ENCODE data around the gene OR10T2. TPM values are rescaled to one million over a fixed set of nuclear protein-coding genes. Genes with fewer than 3 reads are reported as not detected.

OR10T2 gene
- total RNA-seq, 2 experiments from 2014 or later = not detected

DNA sequence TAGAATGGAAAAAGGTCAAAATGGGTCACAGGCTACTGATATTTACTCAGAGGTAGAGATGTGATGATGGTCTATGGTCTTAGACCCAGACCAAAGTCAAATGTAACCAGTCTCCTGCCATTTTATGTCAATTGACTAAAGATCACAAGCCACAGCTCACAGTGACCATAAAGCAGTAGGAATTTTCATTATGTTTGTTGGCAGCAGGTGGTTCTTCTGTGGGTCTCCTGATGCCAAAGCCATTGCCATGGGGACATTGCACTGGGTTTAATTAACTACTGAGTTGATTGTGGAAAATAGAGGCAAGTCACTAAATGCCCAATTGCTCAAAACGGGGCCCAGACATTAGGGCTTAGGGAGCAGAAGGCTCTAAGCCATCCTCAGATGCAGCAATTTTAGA is 26.9 kb upstream of the OR10T2 start, which contains the start of gene OR10K2:
Gene OR10K2 (minus strand): TSS at position 101 of the 400 bp plus-strand sequence. CDS start 5,371 bp downstream, outside the sequence.
- no TSS peak for BruUV-seq (replicated peaks)
- ChIA-PET POLR2A (no interaction called here), CTCF (ENCODE audit: unreplicated experiment) (no interaction called here)
- Histone ChIP-seq H2AFZ (ENCODE audit: low read length) (no peak within 1 kb of the TSS), H3K4me3 (ENCODE audit: low read depth, low read length, poor library complexity, severe bottlenecking) (no peak within 1 kb of the TSS), H3K4me1 (ENCODE audit: insufficient read depth, low read length, poor library complexity, severe bottlenecking) (no peaks in the 10 kb centered on the region), H3K9me3 (ENCODE audit: low read length) (no peaks in the 10 kb centered on the region), H3K4me2 (ENCODE audit: low read length) (no peak within 1 kb of the TSS), H3K79me2 (ENCODE audit: insufficient read depth, low read depth, low read length) (no peaks in the 10 kb centered on the region), H3K36me3 (ENCODE audit: insufficient read depth, low read length) (no peaks in the 10 kb centered on the region), H3K27ac (ENCODE audit: low read depth, low read length, poor library complexity, severe bottlenecking) (no peak within 1 kb of the TSS), H4K20me1 (ENCODE audit: insufficient read depth, low read length) (no peaks in the 10 kb centered on the region), H3K9me2 (ENCODE audit: insufficient read depth, low read length) (no peaks in the 10 kb centered on the region)
- no peak for DNase-seq (ENCODE audit: low spot score)
- TF ChIP-seq CTCF (conservative IDR thresholded peaks at IDR 0.05; ENCODE audit: low read length) (no peak), EZH2phosphoT487 (IDR thresholded peaks at IDR 0.05; ENCODE audit: borderline replicate concordance, low read depth, low read length) (no peak)
- intact Hi-C loops (cut with micrococcal nuclease; ENCODE audit: unreplicated experiment) = no loop called here

DNA sequence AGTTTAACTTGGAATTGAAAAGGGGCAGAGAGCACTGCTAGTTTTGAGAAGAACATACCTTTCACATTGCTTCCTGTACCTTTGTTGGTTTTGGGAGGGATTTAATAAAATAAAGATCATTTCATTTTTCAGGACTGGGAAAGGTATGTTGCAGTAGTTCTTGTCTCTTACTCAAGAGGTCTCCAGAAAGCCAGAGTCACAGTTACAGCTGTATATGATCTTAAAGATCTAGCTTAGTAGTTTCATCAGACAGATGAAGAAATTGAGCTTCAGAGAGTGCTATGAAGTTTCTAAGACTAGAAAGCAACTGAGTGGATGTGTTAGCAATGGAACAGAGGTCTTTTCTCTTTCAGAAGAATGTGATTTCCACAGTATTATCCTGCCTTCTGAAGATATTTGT is 25.8 kb upstream of the OR10T2 start:
- no TSS peak for BruUV-seq (replicated peaks)
- Histone ChIP-seq H3K4me2 (ENCODE audit: low read length) (no peak overlapping the region), H3K79me2 (ENCODE audit: insufficient read depth, low read depth, low read length) (no peaks in the 10 kb centered on the region), H3K9me2 (ENCODE audit: insufficient read depth, low read length) (no peaks in the 10 kb centered on the region), H4K20me1 (ENCODE audit: insufficient read depth, low read length) (no peaks in the 10 kb centered on the region), H3K9me3 (ENCODE audit: low read length) (no peaks in the 10 kb centered on the region), H3K4me3 (ENCODE audit: low read depth, low read length, poor library complexity, severe bottlenecking) (no peak overlapping the region), H3K27ac (ENCODE audit: low read depth, low read length, poor library complexity, severe bottlenecking) (no peak overlapping the region), H2AFZ (ENCODE audit: low read length) (no peak overlapping the region), H3K4me1 (ENCODE audit: insufficient read depth, low read length, poor library complexity, severe bottlenecking) (no peaks in the 10 kb centered on the region), H3K36me3 (ENCODE audit: insufficient read depth, low read length) (no peaks in the 10 kb centered on the region)
- intact Hi-C loops (cut with micrococcal nuclease; ENCODE audit: unreplicated experiment) = no loop called here
- TF ChIP-seq EZH2phosphoT487 (IDR thresholded peaks at IDR 0.05; ENCODE audit: borderline replicate concordance, low read depth, low read length) = no peak
- TF ChIP-seq CTCF (conservative IDR thresholded peaks at IDR 0.05; ENCODE audit: low read length) = no peak
- CTCF ChIA-PET (ENCODE audit: unreplicated experiment) = no interaction called here
- no peak for DNase-seq (ENCODE audit: low spot score)
- POLR2A ChIA-PET = interaction anchor here (0.6 kb wide), 1 partner anchor 9 kb away, joined by 3 read pairs; no protein-coding TSS in a partner anchor

- Histone ChIP-seq H3K4me3 (ENCODE audit: low read depth, low read length, poor library complexity, severe bottlenecking) (no peak overlapping the region), H3K27ac (ENCODE audit: low read depth, low read length, poor library complexity, severe bottlenecking) (no peak overlapping the region), H3K79me2 (ENCODE audit: insufficient read depth, low read depth, low read length) (no peaks in the 10 kb centered on the region), H4K20me1 (ENCODE audit: insufficient read depth, low read length) (no peaks in the 10 kb centered on the region), H3K4me1 (ENCODE audit: insufficient read depth, low read length, poor library complexity, severe bottlenecking) (no peaks in the 10 kb centered on the region), H3K9me2 (ENCODE audit: insufficient read depth, low read length) (no peaks in the 10 kb centered on the region), H2AFZ (ENCODE audit: low read length) (no peak overlapping the region), H3K9me3 (ENCODE audit: low read length) (no peaks in the 10 kb centered on the region), H3K36me3 (ENCODE audit: insufficient read depth, low read length) (no peaks in the 10 kb centered on the region), H3K4me2 (ENCODE audit: low read length) (no peak overlapping the region)
- no TSS peak for BruUV-seq (replicated peaks)
- CTCF ChIA-PET (ENCODE audit: unreplicated experiment) = no interaction called here
- POLR2A ChIA-PET = no interaction called here
- intact Hi-C loops (cut with micrococcal nuclease; ENCODE audit: unreplicated experiment) = no loop called here
- DNase-seq (ENCODE audit: low spot score) = no peak
- TF ChIP-seq CTCF (conservative IDR thresholded peaks at IDR 0.05; ENCODE audit: low read length) = no peak
- no peak for TF ChIP-seq EZH2phosphoT487 (IDR thresholded peaks at IDR 0.05; ENCODE audit: borderline replicate concordance, low read depth, low read length)
These were observed 22.9 kb upstream of the OR10T2 start for GRCh38 chr1:158422212-158422611.
